ENCODE measurements around the gene SLC22A13. TPM values are rescaled to one million over a fixed set of nuclear protein-coding genes. Genes with fewer than 3 reads are reported as not detected.
"Not testable (repeated sequence)": the region's sequence is repeated elsewhere in the genome, so short reads cannot be mapped to it uniquely, and the experiment has no call there.

SLC22A13 gene
- total RNA-seq = under 1 TPM; 0.27 to 0.61 TPM
- long read RNA-seq = 0 reads

- ATAC-seq = no peak
- intact Hi-C loops (cut with DNase I, micrococcal nuclease) = no loop called here
- no peak for DNase-seq
Observed at GRCh38 chr3:38265604-38266307, at the start of gene SLC22A13. TSS of gene SLC22A13 (plus strand) at chr3:38265812. CDS start at chr3:38265861, 49 bp downstream.

GRCh38 chr3:38219609-38220197 lies 45.9 kb upstream of the SLC22A13 start:
- ATAC-seq (no peak), DNase-seq (no peak)
- intact Hi-C loops (cut with DNase I, micrococcal nuclease) = no loop called here

- ATAC-seq = no peak
- DNase-seq = no peak
- intact Hi-C loops (cut with DNase I, micrococcal nuclease) = no loop called here
Observed at GRCh38 chr3:38221005-38221404, 44.6 kb upstream of the SLC22A13 start.

GRCh38 chr3:38222032-38222634 lies 43.5 kb upstream of the SLC22A13 start:
- intact Hi-C loops (cut with DNase I, micrococcal nuclease) = no loop called here
- ATAC-seq (no peak), DNase-seq (no peak)

- intact Hi-C loops (cut with DNase I, micrococcal nuclease) = no loop called here
- DNase-seq = no peak
- ATAC-seq = no peak
Observed at GRCh38 chr3:38224357-38224756, 41.3 kb upstream of the SLC22A13 start.

- ATAC-seq = no peak
- no peak for DNase-seq
- intact Hi-C loops (cut with DNase I, micrococcal nuclease) = no loop called here
Observed at GRCh38 chr3:38226273-38226672, 39.3 kb upstream of the SLC22A13 start.

GRCh38 chr3:38227989-38228388 lies 37.6 kb upstream of the SLC22A13 start:
- ATAC-seq = no peak

GRCh38 chr3:38229036-38229435 lies 36.6 kb upstream of the SLC22A13 start:
- DNase-seq (no peak), ATAC-seq (no peak)
- intact Hi-C loops (cut with DNase I, micrococcal nuclease) = no loop called here

More at GRCh38 chr3:38227989-38228388, 37.6 kb upstream of the SLC22A13 start:
- DNase-seq = no peak
- intact Hi-C loops (cut with DNase I, micrococcal nuclease) = no loop called here

GRCh38 chr3:38232701-38233100 lies 32.9 kb upstream of the SLC22A13 start:
- intact Hi-C loops (cut with DNase I, micrococcal nuclease) = no loop called here
- no peak for ATAC-seq
- DNase-seq = no peak

- intact Hi-C loops (cut with DNase I, micrococcal nuclease) = no loop called here
- DNase-seq = no peak
- ATAC-seq = no peak
Observed at GRCh38 chr3:38235466-38235865, 30.1 kb upstream of the SLC22A13 start.

- no peak for DNase-seq
- no peak for ATAC-seq
- intact Hi-C loops (cut with DNase I, micrococcal nuclease) = no loop called here
Observed at GRCh38 chr3:38238416-38239008, 27.1 kb upstream of the SLC22A13 start.

- intact Hi-C loops (cut with DNase I, micrococcal nuclease); ATAC-seq; DNase-seq: not testable (repeated sequence)
Observed at GRCh38 chr3:38242812-38243211, 22.8 kb upstream of the SLC22A13 start.

GRCh38 chr3:38245930-38246329 lies 19.7 kb upstream of the SLC22A13 start:
- intact Hi-C loops (cut with DNase I, micrococcal nuclease) = no loop called here
- DNase-seq (no peak), ATAC-seq (no peak)

- intact Hi-C loops (cut with DNase I, micrococcal nuclease) = no loop called here
- DNase-seq = no peak
- ATAC-seq = peak; percentile 53
Observed at GRCh38 chr3:38247366-38248035, 18.1 kb upstream of the SLC22A13 start.

GRCh38 chr3:38250198-38250597 lies 15.4 kb upstream of the SLC22A13 start:
- ATAC-seq (no peak), DNase-seq (no peak)
- intact Hi-C loops (cut with DNase I, micrococcal nuclease) = no loop called here

GRCh38 chr3:38251197-38251596 lies 14.4 kb upstream of the SLC22A13 start:
- no peak for DNase-seq
- intact Hi-C loops (cut with DNase I, micrococcal nuclease) = no loop called here

GRCh38 chr3:38253704-38254103 lies 11.9 kb upstream of the SLC22A13 start:
- intact Hi-C loops (cut with DNase I, micrococcal nuclease) = no loop called here
- ATAC-seq = no peak
- DNase-seq = no peak

More at GRCh38 chr3:38251197-38251596, 14.4 kb upstream of the SLC22A13 start:
- ATAC-seq = no peak

- intact Hi-C loops (cut with DNase I, micrococcal nuclease) = no loop called here
- no peak for ATAC-seq
- DNase-seq = no peak
Observed at GRCh38 chr3:38254872-38255271, 10.7 kb upstream of the SLC22A13 start.

GRCh38 chr3:38255627-38256026 lies 10.0 kb upstream of the SLC22A13 start:
- intact Hi-C loops (cut with DNase I, micrococcal nuclease) = no loop called here
- DNase-seq (no peak), ATAC-seq (no peak)

Measured in left colon (tissue), 2 donors.